SJSA1 (cell line): Measurements from ENCODE around the gene HEMGN. TPM values are rescaled to one million over a fixed set of nuclear protein-coding genes. Genes with fewer than 3 reads are reported as not detected.
A peak's percentile ranks its signal among the peaks of the same experiment; 100 is the strongest.

Experiments
- DNase-seq, 2 experiments: peaks; one replicate each; pipeline ENCODE4 v3.0.0-alpha.2; 2015 to 2020; ENCODE audit warnings: low spot score in 2 of 2, low read depth in 1 of 2
- H3K27ac ChIP-seq: fragments of 250-450 bp; sonication (Bioruptor Pico); 2 replicates; pipeline ENCODE4 v1.5.1; 2020; ENCODE audit warnings: mild to moderate bottlenecking, moderate library complexity
- H3K27me3 ChIP-seq: fragments of 250-450 bp; sonication (Bioruptor Pico); replicated peaks from 2 replicates; pipeline ENCODE4 v1.5.1; 2020; ENCODE audit warnings: mild to moderate bottlenecking, moderate library complexity
- H3K36me3 ChIP-seq: fragments of 250-450 bp; sonication (Bioruptor Pico); 2 replicates; pipeline ENCODE4 v1.5.1; 2020; ENCODE audit warnings: mild to moderate bottlenecking
- H3K4me1 ChIP-seq: fragments of 250-450 bp; sonication (Bioruptor Pico); replicated peaks from 2 replicates; pipeline ENCODE4 v1.6.1; 2021; ENCODE audit warnings: mild to moderate bottlenecking
- H3K4me3 ChIP-seq: fragments of 250-450 bp; sonication (Bioruptor Pico); 2 replicates; pipeline ENCODE4 v1.5.1; 2020; ENCODE audit warnings: mild to moderate bottlenecking
- H3K9me3 ChIP-seq: fragments of 250-450 bp; sonication (Bioruptor Pico); replicated peaks from 2 replicates; pipeline ENCODE4 v1.5.1; 2020; ENCODE audit warnings: mild to moderate bottlenecking
- total RNA-seq: library from RNA; depleted of rRNA; stranded (reverse); fragments of >200 nt; shearing (Covaris generic); gene quantifications from 2 replicates; pipeline ENCODE4 v1.2.3, GENCODE V29; 2014; rRNA removed

The HEMGN gene, protein sequence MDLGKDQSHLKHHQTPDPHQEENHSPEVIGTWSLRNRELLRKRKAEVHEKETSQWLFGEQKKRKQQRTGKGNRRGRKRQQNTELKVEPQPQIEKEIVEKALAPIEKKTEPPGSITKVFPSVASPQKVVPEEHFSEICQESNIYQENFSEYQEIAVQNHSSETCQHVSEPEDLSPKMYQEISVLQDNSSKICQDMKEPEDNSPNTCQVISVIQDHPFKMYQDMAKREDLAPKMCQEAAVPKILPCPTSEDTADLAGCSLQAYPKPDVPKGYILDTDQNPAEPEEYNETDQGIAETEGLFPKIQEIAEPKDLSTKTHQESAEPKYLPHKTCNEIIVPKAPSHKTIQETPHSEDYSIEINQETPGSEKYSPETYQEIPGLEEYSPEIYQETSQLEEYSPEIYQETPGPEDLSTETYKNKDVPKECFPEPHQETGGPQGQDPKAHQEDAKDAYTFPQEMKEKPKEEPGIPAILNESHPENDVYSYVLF
- not detected in 2 replicates for total RNA-seq

DNA sequence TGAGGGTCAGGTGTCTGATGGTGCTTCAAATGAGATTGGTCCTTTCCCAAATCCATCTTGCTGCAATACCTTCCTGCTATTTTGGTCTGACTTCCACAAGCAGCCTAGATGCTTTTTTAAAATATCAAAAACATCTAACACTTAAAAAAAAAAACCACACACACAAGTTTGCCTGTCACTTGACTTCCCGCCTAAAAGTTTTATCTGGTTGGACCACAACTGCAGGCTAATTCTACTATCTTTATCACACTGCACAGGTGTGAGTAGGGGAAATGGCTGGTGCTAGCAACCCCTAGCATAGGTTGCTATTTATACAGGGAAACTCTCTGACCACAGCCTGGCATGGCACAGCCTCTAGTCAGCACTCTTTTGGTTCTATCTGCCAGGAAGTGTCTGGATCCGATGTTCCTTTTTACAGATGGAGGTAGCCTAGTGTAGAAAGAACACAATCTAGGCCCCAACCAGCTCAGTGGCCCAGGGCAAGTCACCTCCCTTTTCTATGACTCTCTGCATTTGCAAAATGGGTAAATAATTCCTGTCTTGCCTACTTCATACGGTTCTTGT, at the start of gene HEMGN:
Gene HEMGN (minus strand): TSS at position 92 of the 564 bp plus-strand sequence. CDS start 36 bp downstream, at position 56.
- no peak within 1 kb of the TSS for H3K4me3 ChIP-seq
- H3K36me3 ChIP-seq, result no peaks in the 10 kb centered on the region
- no peak for DNase-seq
- H3K27me3 ChIP-seq, result peaks cover 30% of the 10 kb centered on the region
- H3K27ac ChIP-seq, result no peak within 1 kb of the TSS
- no peaks in the 10 kb centered on the region for H3K9me3 ChIP-seq
- no peaks in the 10 kb centered on the region for H3K4me1 ChIP-seq

DNA sequence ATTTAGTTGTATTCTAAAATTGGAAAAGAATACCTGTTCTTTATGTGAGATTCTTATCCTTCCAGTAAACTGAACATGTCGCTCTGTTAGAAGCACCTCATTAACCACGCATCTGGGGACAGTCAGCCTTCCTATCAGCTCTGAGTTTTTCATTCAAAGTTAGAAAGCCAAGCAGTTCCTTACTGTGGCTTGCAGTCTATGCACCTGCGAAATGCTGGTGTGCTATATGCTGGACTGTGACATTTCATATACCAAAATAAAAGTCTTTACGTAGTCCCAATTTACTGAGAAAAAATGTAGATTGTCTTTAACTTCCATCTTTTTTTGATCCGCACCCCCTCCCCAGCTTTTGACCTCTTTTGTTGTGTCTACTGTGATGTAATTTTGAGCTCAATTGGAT, 49.5 kb upstream of the HEMGN start:
- Histone ChIP-seq H3K4me1 (peaks cover 33% of the 10 kb centered on the region), H3K36me3 (peaks cover 35% of the 10 kb centered on the region), H3K27me3 (no peaks in the 10 kb centered on the region), H3K27ac (no peak overlapping the region), H3K4me3 (no peak overlapping the region), H3K9me3 (peaks cover 4% of the 10 kb centered on the region)
- no peak for DNase-seq

DNA sequence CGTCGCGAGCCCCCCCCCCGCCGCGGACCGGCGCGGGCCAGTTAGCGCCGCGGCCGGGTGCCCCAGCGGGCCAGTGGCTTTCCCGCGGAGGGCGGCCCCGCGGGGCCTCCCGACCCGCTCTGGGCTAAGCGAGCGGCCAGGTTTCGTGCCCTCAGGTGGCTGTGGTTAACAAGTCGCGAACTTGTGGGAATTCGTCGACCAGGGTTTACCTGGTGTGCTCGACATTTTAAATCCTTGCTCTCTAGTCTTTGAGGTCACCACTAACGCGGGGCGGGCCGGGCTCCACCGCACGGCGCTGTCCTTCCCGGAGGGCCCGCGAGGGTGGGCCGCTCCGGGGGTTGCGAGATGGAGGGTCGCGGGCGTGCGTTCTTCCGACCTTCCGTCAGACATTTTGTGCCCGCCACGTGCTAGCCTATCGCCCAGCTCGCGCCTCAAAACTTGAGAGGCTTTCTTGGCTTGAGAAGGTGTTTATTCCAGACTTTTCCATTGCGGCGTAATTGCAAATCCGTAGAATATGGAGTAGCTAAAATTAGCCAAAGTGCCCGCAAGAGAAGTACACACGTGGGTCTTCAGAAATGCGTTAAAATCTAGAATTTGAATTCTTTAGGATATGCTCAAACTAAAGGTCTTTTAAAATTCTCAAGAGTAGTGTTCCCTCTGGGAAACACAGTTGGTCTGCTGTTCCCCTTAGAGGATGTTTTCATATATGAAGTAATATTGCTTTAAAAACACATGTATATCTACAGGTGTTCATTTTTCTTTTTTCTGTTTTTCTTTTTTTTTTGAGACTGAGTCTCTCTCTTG, 47.3 kb upstream of the HEMGN start:
- peaks cover 4% of the 10 kb centered on the region for H3K9me3 ChIP-seq
- H3K27me3 ChIP-seq, result no peaks in the 10 kb centered on the region; the same call in 1 of the 2 replicates
- peak overlapping the region; percentile 100 for H3K27ac ChIP-seq
- H3K4me1 ChIP-seq, result peaks cover 30% of the 10 kb centered on the region
- peak in 1 of 2 experiments; percentile 66 for DNase-seq
- H3K36me3 ChIP-seq, result peaks cover 35% of the 10 kb centered on the region
- H3K4me3 ChIP-seq, result peak overlapping the region; percentile 99

DNA sequence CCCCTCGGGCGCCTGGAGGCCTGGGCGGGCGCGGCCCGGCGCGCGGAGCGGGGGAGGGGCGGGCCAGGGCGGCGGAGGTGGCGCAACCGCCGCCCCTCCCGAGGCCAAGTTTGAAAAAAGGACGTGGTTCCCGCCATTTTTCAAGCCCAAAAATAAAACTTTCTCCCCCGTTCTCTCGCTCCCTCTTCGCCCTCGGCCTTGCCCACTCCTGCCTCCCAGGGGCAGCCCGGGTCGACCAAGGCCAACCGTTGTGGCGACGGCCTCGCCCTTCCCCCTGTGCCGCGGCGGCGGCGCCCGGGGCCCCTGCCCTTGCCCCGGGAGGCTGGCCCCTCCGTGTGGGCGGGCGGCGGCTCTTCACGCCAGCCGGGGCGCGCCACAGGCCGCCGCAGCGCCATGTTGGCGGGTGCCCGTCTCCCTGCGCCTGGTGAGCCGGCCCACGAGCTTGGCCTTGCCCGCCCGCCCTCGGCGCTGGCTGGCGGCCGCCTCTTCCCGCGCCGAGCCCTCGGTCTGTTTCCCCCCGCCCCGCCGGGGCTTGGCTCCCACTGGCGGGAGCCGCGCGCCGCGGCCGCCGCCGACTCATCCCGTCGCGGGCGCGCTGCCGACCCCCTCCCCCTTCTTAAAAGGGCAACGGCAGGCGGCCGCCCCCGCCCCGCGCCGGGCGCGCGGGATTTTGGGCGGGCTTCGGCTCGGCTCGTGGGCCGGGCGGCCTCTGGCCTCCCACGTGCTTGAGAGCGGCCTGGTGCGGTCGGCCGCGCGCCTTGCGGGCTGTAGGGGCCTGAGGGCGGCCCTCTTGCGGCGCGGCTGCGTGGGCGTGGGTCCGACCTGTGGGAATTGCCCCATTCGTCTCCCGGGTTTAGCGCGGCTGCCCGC, 46.5 kb upstream of the HEMGN start:
- Histone ChIP-seq H3K36me3 (peaks cover 35% of the 10 kb centered on the region), H3K4me3 (peak overlapping the region; percentile 99), H3K27ac (peak overlapping the region; percentile 100), H3K27me3 (no peaks in the 10 kb centered on the region; the same call in 1 of the 2 replicates), H3K9me3 (peaks cover 4% of the 10 kb centered on the region), H3K4me1 (peaks cover 22% of the 10 kb centered on the region)
- peak; percentile 76 to 78 for DNase-seq

DNA sequence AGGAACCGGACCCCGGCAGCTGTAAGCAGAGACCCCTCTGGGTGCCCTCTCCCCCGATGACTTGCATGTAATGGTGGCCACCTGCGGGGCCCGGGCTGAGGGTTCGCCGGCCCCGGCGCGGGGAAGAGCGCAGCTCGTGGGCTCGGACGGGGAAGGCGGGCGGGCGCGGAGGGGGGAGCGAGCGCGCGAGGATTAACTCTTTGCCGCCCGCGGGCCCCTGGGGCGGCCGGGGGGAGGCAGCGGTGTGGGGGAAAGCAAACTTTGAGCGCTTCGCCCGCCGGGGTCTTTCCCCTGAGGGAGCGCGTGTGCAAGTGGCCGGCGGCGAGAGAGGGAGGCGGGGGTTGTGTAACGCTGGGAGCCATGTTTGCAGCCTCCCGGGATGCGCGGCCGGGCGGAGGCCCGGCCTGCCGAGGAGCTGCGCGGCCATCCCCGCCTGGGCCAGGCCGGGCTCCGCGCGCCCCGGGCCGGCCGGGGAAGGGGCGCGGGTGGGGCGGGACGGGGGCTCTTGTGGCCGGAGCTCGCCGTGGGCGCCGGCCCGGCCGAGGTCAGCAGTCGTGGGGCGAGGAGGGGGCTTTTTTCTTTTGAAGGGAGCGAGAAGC, 45.7 kb upstream of the HEMGN start:
- DNase-seq, result peak; percentile 49 to 73
- Histone ChIP-seq H3K9me3 (peaks cover 4% of the 10 kb centered on the region), H3K4me3 (peak overlapping the region; percentile 99), H3K36me3 (peaks cover 35% of the 10 kb centered on the region), H3K4me1 (peaks cover 22% of the 10 kb centered on the region), H3K27ac (peak overlapping the region; percentile 100), H3K27me3 (no peaks in the 10 kb centered on the region; the same call in 1 of the 2 replicates)

DNA sequence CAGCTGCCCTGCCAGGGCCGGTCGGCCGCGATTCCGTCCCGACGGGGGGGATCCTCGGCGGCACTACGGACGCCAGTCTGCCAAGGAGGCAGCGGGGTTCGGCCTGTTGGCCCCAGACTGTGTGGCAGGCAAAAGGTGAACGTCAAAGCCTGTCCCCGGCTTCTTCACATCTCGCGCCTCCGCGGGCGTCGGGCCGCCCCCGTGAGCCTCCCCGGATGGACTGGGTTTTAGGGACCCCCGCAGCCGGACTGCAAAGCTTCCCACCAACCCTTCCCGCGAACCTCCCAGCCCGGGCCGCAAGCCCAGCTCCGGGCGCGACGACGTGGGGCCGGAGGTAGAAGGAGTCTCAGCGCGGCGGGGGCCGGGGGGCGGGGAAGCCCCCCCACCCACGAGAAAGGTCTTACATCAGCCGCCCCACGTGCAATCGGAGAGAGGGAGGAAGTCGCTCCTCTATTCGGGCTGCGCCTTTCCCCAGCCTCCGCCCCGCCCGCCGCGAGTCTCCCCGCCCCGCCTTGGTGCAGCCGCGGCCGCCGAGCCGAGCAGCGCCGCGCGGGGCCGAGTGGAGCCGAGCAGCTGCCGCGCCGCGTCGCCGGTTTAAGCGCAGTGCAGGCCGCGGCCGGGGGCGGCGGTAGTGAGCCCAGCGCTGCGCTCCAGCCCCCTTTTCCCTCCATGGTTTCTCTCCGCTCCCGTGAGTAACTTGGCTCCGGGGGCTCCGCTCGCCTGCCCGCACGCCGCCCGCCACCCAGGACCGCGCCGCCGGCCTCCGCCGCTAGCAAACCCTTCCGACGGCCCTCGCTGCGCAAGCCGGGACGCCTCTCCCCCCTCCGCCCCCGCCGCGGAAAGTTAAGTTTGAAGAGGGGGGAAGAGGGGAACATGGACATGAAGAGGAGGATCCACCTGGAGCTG, 45.0 kb upstream of the HEMGN start, which contains the start of gene ANP32B:
Gene ANP32B (plus strand): TSS at position 659 of the 906 bp plus-strand sequence. CDS start 215 bp downstream, at position 874.
- peaks cover 22% of the 10 kb centered on the region for H3K4me1 ChIP-seq
- H3K27me3 ChIP-seq, result no peaks in the 10 kb centered on the region; the same call in 1 of the 2 replicates
- peak; percentile 84 to 87 for DNase-seq
- H3K4me3 ChIP-seq, result peak within 1 kb of the TSS; percentile 99
- H3K27ac ChIP-seq, result peak within 1 kb of the TSS; percentile 100
- peaks cover 4% of the 10 kb centered on the region for H3K9me3 ChIP-seq
- peaks cover 35% of the 10 kb centered on the region for H3K36me3 ChIP-seq

DNA sequence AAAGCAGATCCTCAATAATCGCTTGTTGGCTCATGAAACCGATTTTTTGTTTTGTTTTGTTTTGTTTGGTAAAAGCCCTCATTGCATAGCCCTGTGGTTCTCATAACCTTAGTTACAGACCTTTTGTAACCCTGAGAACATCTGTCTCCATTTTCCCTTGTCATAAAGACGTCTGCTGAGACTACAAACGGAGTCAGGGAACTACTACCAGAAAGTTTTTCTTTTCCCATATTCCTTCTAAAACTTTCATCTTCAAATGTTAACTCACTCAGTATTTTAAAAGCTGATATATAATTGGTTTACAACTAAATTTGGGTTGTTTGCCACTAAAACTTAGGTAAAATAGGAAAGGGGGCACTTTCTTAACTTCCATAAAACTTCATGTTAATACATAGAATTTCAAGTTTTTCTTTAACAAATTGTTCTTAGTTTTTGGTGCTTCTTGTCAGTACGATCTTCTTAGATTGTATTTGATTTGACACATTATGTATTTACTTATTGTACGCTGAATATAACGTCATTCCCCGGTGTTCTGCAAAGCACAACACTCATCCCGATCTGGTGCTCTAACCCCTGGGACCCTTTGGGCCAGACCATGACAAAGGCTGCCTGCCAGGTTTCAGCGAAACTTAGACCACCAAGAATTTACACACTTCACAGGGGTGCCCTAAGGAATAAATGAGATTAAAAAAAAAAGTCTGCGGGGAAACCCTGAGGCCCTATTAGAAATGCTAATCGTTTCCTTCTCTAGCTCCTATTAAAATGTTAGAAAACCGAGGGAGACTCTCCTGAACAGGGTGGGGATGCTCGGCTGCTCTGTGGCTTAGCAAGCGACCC, 44.1 kb upstream of the HEMGN start:
- Histone ChIP-seq H3K27me3 (no peaks in the 10 kb centered on the region; the same call in 1 of the 2 replicates), H3K4me1 (peaks cover 22% of the 10 kb centered on the region), H3K9me3 (peaks cover 4% of the 10 kb centered on the region), H3K36me3 (peaks cover 35% of the 10 kb centered on the region), H3K4me3 (peak overlapping the region; percentile 99), H3K27ac (no peak overlapping the region)
- DNase-seq, result no peak

DNA sequence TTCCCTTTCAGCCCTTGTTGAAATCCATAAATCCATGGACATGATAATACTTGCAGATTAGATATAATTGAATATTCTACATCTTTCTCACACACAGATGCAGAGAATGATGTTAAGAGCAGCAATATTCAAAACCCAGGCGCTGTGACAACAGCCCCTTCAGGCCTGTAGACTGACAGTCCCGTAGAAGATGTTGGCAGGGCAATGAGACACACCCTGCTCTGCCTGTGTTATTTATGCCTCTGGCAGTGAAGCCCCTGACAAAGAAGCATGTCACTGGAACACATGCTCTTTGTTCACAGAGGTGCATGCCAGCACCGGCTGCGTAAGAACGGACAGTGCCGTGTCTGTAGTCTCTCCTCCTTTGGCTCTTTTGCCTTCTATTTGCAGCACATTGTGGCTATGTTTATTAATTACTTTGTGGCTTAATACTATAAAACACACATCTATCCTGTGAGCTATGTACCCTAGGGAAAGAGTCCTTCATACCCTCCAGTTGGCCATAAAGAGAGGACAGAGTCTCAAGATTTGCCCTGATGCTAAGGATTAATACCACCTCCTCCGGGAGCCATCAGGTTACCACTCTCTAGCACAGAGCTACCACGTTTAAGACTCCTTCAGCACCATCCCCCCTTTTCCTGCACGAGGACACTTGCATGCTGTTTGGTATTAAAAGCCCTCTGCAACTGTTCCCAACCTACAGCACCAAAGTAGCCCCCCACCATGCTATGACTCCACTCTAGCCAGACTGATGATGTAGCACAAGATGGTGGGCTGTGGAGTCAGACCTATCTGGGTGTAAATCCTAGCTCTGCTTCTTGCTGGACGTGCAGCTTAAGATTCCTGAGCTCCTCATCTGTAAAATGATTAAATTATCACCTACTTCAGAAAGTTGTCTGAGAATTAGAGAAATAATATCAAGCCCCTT, 43.2 kb upstream of the HEMGN start:
- Histone ChIP-seq H3K27ac (no peak overlapping the region), H3K36me3 (peaks cover 30% of the 10 kb centered on the region), H3K27me3 (no peaks in the 10 kb centered on the region; the same call in 1 of the 2 replicates), H3K9me3 (peaks cover 4% of the 10 kb centered on the region), H3K4me1 (peaks cover 22% of the 10 kb centered on the region), H3K4me3 (no peak overlapping the region)
- DNase-seq, result no peak

DNA sequence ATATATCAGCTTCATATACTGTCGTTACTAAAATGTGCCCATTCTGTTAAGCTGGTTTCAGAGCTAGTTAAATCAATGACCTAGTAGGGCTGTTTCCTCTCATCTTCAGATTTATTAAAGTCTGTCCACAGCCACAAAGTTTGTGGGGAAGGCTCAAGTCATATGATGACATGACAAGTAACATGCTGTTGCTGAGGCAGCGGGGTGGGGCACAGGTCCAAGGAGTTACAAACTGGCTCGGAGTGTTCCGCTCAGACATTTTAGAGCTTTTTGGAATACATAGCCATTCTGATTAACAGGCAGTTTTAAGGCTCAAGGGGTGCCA, 42.5 kb upstream of the HEMGN start:
- H3K27me3 ChIP-seq, result no peaks in the 10 kb centered on the region; the same call in 1 of the 2 replicates
- no peak for DNase-seq
- peaks cover 29% of the 10 kb centered on the region for H3K36me3 ChIP-seq
- H3K4me3 ChIP-seq, result no peak overlapping the region
- peaks cover 20% of the 10 kb centered on the region for H3K4me1 ChIP-seq
- peaks cover 4% of the 10 kb centered on the region for H3K9me3 ChIP-seq
- H3K27ac ChIP-seq, result no peak overlapping the region

DNA sequence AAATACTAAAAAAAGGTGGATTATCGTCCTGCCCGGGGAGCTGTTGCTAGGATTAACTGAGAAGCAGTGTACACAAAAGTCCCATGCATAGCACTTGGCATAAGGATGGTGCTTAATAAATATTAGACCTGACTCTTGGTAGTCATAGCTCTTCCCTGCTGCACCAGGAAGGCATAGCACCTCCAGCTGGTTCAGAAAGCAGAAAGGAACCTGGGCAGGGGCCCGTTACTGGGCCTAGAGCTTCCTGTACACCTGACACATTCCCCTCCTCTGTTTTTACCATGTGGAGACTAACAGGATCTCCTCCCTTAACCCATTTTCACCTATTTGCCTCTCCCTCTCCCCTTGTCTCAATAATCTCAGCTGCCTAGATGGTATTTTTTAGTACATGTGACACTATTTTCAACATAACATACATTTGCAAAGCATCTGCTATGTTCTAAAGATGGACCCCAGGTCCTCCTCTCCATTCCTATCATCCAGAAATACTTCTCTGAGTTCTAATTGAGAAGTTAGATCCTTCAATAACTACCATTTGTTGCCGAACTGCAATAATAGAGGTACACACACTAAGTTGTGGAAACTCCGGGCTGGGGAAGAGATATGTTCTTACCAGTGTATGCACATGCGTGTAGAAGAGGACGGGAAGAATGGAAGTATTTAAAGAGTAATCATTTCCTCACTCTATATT, 42.0 kb upstream of the HEMGN start:
- no peak overlapping the region for H3K4me3 ChIP-seq
- H3K36me3 ChIP-seq, result peaks cover 24% of the 10 kb centered on the region
- H3K4me1 ChIP-seq, result peaks cover 15% of the 10 kb centered on the region
- DNase-seq, result no peak
- H3K9me3 ChIP-seq, result peaks cover 4% of the 10 kb centered on the region
- no peaks in the 10 kb centered on the region; the same call in 1 of the 2 replicates for H3K27me3 ChIP-seq
- H3K27ac ChIP-seq, result no peak overlapping the region
